Measurements from ENCODE around the gene STARD3.

STARD3 gene

DNA sequence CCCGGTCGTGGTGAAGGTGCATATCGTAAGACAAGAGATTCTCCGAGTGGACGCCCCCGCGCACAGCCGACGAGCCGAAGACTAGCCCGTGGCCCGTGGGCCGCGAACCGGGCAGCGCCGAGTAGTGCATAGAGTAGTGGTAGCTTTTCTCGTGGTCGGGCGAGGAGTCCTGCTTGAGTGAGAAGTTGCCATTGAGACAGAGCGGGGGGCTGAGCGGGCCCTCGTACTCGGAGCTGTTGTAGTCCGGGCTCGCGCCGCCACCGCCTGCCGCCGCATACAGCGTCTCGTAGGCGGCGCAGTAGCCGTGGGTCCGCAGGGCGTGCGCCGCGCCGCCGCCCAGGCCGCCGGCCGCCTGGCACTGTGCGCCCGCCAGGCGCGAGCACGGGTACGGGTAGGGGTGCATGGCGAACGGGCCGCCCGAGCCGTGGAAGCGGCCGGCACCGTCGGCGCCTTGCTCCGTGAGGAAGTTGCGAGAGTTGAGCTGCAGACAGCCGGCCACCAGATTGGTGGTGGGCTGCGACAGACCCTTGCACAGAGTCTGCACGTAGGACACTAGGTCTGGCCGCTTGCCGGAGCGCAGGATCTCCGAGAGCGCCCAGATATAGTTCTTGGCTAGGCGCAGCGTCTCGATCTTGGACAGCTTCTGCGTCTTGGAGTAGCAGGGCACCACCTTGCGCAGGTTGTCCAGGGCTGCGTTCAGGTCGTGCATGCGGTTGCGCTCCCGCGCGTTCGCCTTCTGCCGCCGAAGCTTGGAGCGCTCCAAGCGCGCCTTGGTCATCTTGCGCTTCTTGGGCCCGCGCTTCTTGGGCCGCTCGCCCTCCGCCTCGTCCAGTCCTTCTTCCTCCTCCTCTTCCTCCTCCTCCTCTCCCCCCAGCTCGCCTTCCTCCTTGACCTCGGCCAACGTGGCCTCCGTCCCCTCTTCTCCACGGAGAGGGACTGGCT, 31.2 kb upstream of the STARD3 start:
- H3K4me3 ChIP-seq (ENCODE audit: low read depth, low read length), result no peak overlapping the region; the same call in 1 of the 2 replicates
- DNase-seq (ENCODE audit: low read depth), result no peak
- TF ChIP-seq, protein P1, sequence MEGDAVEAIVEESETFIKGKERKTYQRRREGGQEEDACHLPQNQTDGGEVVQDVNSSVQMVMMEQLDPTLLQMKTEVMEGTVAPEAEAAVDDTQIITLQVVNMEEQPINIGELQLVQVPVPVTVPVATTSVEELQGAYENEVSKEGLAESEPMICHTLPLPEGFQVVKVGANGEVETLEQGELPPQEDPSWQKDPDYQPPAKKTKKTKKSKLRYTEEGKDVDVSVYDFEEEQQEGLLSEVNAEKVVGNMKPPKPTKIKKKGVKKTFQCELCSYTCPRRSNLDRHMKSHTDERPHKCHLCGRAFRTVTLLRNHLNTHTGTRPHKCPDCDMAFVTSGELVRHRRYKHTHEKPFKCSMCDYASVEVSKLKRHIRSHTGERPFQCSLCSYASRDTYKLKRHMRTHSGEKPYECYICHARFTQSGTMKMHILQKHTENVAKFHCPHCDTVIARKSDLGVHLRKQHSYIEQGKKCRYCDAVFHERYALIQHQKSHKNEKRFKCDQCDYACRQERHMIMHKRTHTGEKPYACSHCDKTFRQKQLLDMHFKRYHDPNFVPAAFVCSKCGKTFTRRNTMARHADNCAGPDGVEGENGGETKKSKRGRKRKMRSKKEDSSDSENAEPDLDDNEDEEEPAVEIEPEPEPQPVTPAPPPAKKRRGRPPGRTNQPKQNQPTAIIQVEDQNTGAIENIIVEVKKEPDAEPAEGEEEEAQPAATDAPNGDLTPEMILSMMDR (IDR thresholded peaks at IDR 0.05; ENCODE audit: low read depth, low read length, missing control alignments), result no peak

DNA sequence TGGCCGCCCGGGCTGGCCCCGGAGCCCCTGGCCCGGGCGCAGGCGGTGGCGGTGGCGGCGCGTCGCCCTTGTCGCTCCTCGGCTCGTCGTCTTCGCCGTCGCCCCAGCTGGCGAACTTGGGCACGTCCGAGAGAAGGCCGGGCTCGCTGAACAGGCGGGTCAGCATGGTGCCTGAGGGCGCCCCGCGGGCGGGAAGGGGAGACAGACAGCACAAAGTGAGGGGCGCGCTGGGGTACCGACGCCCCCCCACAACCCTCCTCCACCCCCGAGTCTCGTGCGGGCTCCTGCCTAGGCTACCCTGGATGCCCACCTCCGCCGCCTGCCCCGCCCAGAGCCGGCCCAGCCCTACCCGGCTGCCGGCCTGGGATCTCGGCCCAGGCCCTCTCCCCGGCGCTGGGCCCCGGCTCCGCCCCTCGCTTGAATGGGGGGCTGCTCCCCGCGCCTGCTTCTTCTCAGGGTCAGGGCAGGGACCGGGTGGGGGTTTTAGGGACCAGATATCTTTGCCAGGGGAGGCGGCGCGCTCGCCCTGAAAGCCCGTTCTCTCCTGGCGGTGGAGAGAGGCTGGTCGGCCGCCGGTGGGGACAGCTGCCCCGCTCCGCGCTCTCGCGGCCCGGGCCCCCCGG, 30.4 kb upstream of the STARD3 start:
- no peak for DNase-seq (ENCODE audit: low read depth)
- H3K4me3 ChIP-seq (ENCODE audit: low read depth, low read length), result no peak overlapping the region
- TF ChIP-seq, protein P1 (IDR thresholded peaks at IDR 0.05; ENCODE audit: low read depth, low read length, missing control alignments), result no peak

DNA sequence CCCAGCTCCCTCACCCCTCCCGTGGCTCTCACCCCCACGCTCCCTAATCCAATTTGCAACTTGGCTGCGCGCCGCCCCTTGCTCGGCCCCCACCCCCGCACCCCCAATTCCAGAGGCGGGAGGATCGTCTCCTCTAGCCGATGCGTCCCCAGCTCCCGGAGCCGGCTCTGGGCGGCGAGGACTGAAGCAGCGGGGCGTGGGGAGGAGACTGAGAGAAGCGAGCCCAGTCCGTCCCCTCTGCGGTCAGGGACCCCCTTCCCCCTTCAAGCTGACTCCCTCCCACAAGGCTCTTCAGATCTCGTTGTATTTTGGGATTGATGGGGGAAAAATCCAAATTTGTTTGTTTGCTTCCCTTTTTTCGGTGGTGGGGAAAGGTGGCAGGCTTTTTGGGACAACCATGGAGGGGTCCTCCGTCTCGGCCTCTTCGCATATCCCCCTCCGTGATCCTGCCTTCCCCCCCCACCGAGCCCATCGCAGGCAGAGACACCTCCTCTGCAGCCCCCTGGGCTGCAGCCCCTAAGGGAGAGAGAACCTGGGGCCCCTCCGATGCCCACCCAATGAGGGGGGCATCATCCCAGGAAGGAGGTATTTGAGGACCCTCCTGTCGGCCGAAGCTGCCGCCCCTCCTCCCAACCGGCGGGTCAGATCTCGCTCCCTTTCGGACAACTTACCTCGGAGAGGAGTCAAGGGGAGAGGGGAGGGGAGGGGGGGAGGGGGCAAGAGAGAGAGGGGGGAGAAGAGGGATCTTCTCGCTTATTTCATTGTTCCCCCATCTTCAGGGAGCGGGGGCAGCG, 29.7 kb upstream of the STARD3 start:
- H3K4me3 ChIP-seq (ENCODE audit: low read depth, low read length), result no peak overlapping the region
- DNase-seq (ENCODE audit: low read depth), result no peak
- TF ChIP-seq, protein P1 (IDR thresholded peaks at IDR 0.05; ENCODE audit: low read depth, low read length, missing control alignments), result no peak

DNA sequence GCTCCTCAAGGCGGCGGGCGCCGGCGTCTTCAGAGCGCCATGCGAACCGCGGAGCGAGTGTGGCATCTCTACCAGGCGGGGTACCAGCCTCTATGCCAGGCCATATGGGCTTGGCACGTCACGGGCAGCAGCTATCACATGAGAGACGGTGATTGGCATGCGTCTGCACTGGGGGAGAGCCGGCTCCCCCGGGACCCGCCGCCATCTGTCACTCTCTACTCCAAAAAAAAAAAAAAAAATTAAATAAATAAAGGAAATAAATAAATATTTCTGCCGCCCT, 29.2 kb upstream of the STARD3 start, which contains the start of gene NEUROD2:
Gene NEUROD2 (minus strand): TSS at position 70 of the 280 bp plus-strand sequence. CDS start 1,321 bp downstream, outside the sequence.
- no peak within 1 kb of the TSS for H3K4me3 ChIP-seq (ENCODE audit: low read depth, low read length)
- no peak for DNase-seq (ENCODE audit: low read depth)
- TF ChIP-seq, protein P1 (IDR thresholded peaks at IDR 0.05; ENCODE audit: low read depth, low read length, missing control alignments), result no peak

DNA sequence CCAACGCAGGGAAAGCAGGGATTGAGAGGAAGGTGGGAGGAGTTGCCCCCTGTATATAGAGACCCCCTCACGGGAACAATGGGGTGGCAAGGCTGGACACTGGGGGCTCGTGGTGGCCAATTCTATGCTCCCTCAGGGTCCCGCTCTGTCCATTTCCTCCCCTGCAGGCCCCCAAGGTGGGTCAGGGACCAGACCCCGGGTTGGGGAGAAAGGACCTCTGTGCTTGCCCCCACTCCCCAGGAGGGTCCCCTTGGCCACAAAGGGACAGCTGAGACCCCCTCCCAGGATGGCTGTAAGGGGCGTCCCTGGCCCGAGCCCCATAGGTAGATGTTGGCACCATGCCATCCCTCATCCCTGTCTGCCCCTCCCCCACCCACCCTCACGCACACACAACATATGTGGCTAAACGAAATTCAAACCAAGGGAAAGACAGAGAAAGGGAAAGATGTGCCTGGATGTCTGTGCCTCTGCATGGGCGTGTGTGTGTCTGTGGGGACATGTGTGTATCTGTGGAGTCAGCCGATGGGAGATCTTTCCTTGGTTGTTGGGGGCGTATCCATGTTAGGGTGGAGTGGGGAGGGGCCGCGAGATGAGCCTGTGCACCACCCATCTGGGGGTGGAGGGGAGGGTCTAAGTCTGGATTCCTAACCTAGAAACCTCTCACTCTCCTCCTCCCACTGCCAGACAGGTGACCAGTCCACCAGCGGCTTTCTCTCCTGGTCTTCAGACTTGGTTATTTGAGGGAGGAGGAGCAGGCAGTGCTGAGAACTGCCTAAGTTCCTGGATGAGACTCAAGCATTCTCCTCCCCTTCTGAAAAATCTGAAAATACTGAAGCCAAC, 28.6 kb upstream of the STARD3 start:
- DNase-seq (ENCODE audit: low read depth), result no peak
- TF ChIP-seq, protein P1 (IDR thresholded peaks at IDR 0.05; ENCODE audit: low read depth, low read length, missing control alignments), result no peak
- H3K4me3 ChIP-seq (ENCODE audit: low read depth, low read length), result no peak overlapping the region

DNA sequence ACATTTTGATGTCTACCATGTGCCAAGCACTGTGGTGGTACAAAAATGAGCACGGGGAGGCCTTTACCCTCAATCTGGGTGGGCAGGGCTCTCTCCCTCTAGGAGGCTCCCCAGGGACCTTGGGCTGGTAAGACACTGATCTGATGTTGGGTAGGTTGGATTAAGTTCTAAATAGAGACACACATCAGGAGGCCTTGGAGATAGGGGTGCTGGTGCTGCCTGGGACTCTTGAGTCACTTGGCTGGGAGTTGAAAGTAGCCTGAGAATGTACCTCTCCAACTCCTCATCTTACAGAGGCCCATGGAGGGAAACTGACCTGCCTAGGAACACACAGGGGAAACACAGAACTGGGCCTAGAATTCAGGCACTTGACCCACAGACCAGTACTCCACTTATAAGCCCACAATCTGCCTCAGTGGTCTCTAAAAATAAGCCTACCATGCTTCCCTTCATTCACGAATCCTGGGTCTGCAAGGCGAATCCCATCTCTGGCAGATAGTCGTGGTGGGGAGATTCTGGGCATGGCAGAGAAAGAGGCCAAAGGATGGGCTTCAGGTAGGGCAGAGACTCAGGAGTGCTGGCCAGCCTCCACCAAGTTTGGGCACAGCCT, 27.4 kb upstream of the STARD3 start:
- no peak overlapping the region for H3K4me3 ChIP-seq (ENCODE audit: low read depth, low read length)
- DNase-seq (ENCODE audit: low read depth), result no peak
- TF ChIP-seq, protein P1 (IDR thresholded peaks at IDR 0.05; ENCODE audit: low read depth, low read length, missing control alignments), result no peak

All from GM12864 (cell line).